H1 (cell line): ENCODE results near the gene KRTAP1-5.

Experiments
- CHD2 ChIP-seq: IDR thresholded peaks from 2 replicates; pipeline ENCODE4 v1.6.1; 2012; ENCODE audit warnings: low read length, improper control_type of control experiment
- EZH2 ChIP-seq: fragments of 200-600 bp; sonication (generic); IDR thresholded peaks from 2 replicates; pipeline ENCODE4 v1.7.1; 2012; ENCODE audit warnings: low read depth, mild to moderate bottlenecking, moderate library complexity, low read length, inconsistent platforms; ENCODE audit not compliant: severe bottlenecking
- JUN ChIP-seq: IDR thresholded peaks from 2 replicates; pipeline ENCODE4 v1.6.1; 2011; ENCODE audit warnings: low read depth, mild to moderate bottlenecking, improper control_type of control experiment, low read length
- PHF8 ChIP-seq: fragments of 200-600 bp; sonication (generic); conservative IDR thresholded peaks from 2 replicates; pipeline ENCODE4 v1.7.1; 2012; ENCODE audit warnings: low read depth, mild to moderate bottlenecking, inconsistent platforms, low read length, moderate library complexity
- POLR2A ChIP-seq, 2 experiments: IDR thresholded peaks; 1 replicate in 1 of 2; 2 replicates in 1 of 2; pipeline ENCODE4 v1.6.1; 2011; ENCODE audit warnings: low read depth in 2 of 2, low read length in 2 of 2, mild to moderate bottlenecking in 2 of 2; ENCODE audit errors: control extremely low read depth in 1 of 2
- POLR2AphosphoS5 ChIP-seq: IDR thresholded peaks from 2 replicates; pipeline ENCODE4 v1.6.1; 2011; ENCODE audit warnings: low read depth, low read length
- TBP ChIP-seq: IDR thresholded peaks from 2 replicates; pipeline ENCODE4 v1.6.1; 2011; ENCODE audit warnings: low read depth, low read length, improper control_type of control experiment
- TEAD4 ChIP-seq: IDR thresholded peaks from 2 replicates; pipeline ENCODE4 v1.6.1; 2012; ENCODE audit warnings: low read depth, low read length, inconsistent platforms, mixed read lengths
- ZNF274 ChIP-seq: IDR thresholded peaks from 2 replicates; pipeline ENCODE4 v1.7.0; 2012; ENCODE audit warnings: low read length, borderline replicate concordance; ENCODE audit errors: extremely low read depth
- TF ChIP-seq, protein P1 (sequence below), 3 experiments: IDR thresholded peaks; 1 replicate in 2 of 3; 2 replicates in 1 of 3; pipeline versions ENCODE4 v1.5.1 to v1.6.1; 2011; ENCODE audit warnings: low read length in 3 of 3, mild to moderate bottlenecking in 3 of 3, inconsistent platforms in 2 of 3, low read depth in 1 of 3, moderate library complexity in 1 of 3; ENCODE audit not compliant: insufficient read depth in 1 of 3; ENCODE audit errors: control extremely low read depth in 1 of 3

DNA sequence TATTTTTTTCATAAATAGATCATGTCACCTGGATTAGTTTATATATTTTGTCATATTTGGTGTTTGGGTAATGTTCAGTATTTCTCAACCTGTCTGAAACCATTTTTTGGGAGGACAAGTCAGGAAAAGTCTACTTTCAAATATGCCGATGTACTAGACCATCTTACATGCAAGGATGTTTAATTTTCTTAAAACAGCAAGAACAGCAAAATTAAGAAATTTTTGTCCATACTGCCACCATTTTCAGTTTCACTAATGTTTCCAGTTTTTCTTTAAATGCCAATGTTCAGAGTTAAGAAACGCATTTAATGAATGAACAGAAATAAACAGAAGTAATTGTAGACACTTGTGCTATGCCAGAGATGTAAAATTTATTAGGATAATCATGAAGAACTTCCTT, 33.9 kb downstream of the KRTAP1-5 start:
- TF ChIP-seq JUN (no peak), ZNF274 (no peak), POLR2A (IDR thresholded peaks at IDR 0.05; ENCODE audit: control extremely low read depth in 1 of 2, low read depth in 2 of 2, low read length in 2 of 2) (no peak), POLR2AphosphoS5 (no peak), CHD2 (no peak), PHF8 (no peak), TEAD4 (no peak), EZH2 (no peak), TBP (no peak)
- TF ChIP-seq, protein P1, sequence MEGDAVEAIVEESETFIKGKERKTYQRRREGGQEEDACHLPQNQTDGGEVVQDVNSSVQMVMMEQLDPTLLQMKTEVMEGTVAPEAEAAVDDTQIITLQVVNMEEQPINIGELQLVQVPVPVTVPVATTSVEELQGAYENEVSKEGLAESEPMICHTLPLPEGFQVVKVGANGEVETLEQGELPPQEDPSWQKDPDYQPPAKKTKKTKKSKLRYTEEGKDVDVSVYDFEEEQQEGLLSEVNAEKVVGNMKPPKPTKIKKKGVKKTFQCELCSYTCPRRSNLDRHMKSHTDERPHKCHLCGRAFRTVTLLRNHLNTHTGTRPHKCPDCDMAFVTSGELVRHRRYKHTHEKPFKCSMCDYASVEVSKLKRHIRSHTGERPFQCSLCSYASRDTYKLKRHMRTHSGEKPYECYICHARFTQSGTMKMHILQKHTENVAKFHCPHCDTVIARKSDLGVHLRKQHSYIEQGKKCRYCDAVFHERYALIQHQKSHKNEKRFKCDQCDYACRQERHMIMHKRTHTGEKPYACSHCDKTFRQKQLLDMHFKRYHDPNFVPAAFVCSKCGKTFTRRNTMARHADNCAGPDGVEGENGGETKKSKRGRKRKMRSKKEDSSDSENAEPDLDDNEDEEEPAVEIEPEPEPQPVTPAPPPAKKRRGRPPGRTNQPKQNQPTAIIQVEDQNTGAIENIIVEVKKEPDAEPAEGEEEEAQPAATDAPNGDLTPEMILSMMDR (IDR thresholded peaks at IDR 0.05; ENCODE audit: control extremely low read depth in 1 of 3, insufficient read depth in 1 of 3, low read depth in 1 of 3, low read length in 3 of 3): no peak
